HG02642 (cell line): ENCODE data around the gene GRIN2B.

Experiments
- ATAC-seq: cut with Tn5 transposase; IDR thresholded peaks from one replicate; pipeline ENCODE4 v1.9.1; 2021; ENCODE audit warnings: mild to moderate bottlenecking; ENCODE audit not compliant: unreplicated experiment, poor library complexity

The GRIN2B gene

GRCh38 chr12:13959131-13959723 lies 22.2 kb downstream of the GRIN2B start:
- no peak for ATAC-seq

- no peak for ATAC-seq
Observed at GRCh38 chr12:13957576-13957975, 23.8 kb downstream of the GRIN2B start.

GRCh38 chr12:13956060-13956590 lies 25.3 kb downstream of the GRIN2B start:
- no peak for ATAC-seq

- no peak for ATAC-seq
Observed at GRCh38 chr12:13952096-13952495, 29.3 kb downstream of the GRIN2B start.

- ATAC-seq, result no peak
Observed at GRCh38 chr12:13950502-13950901, 30.9 kb downstream of the GRIN2B start.

GRCh38 chr12:13948621-13949020 lies 32.8 kb downstream of the GRIN2B start:
- ATAC-seq, result no peak

- ATAC-seq, result no peak
Observed at GRCh38 chr12:13947276-13947946, 34.0 kb downstream of the GRIN2B start.

GRCh38 chr12:13945641-13946040 lies 35.8 kb downstream of the GRIN2B start:
- ATAC-seq, result no peak

- no peak for ATAC-seq
Observed at GRCh38 chr12:13945236-13945635, 36.2 kb downstream of the GRIN2B start.

GRCh38 chr12:13942826-13943225 lies 38.6 kb downstream of the GRIN2B start:
- no peak for ATAC-seq

- ATAC-seq, result peak; percentile 71
Observed at GRCh38 chr12:13941258-13942249, 39.8 kb downstream of the GRIN2B start.

GRCh38 chr12:13940335-13940865 lies 41.0 kb downstream of the GRIN2B start:
- no peak for ATAC-seq

- ATAC-seq, result no peak
Observed at GRCh38 chr12:13937735-13938134, 43.7 kb downstream of the GRIN2B start.

- no peak for ATAC-seq
Observed at GRCh38 chr12:13935169-13935568, 46.2 kb downstream of the GRIN2B start.
